Activated T-cell treated with anti-CD3 and anti-CD28 coated beads, Interleukin-2, amount 50 U/mL, for 24 hours (primary cell): ENCODE measurements around the gene SDF2L1.
A peak's percentile ranks its signal among the peaks of the same experiment; 100 is the strongest.
"Not testable (repeated sequence)": the region's sequence is repeated elsewhere in the genome, so short reads cannot be mapped to it uniquely, and the experiment has no call there.

ENCODE experiments used
- DNase-seq: peaks from one replicate; pipeline ENCODE4 v3.0.0-alpha.2; 2020
- H3K27ac Mint-ChIP-seq: 2 replicates; pipeline ENCODE4 v1.8.0; 2020; ENCODE audit warnings: mild to moderate bottlenecking, mixed read lengths
- H3K27me3 Mint-ChIP-seq: 2 replicates; pipeline ENCODE4 v1.8.0; 2020; ENCODE audit warnings: mixed read lengths
- H3K36me3 Mint-ChIP-seq: 2 replicates; pipeline ENCODE4 v1.8.0; 2020; ENCODE audit warnings: low read depth, mixed read lengths
- H3K4me1 Mint-ChIP-seq: 2 replicates; pipeline ENCODE4 v1.8.0; 2020; ENCODE audit warnings: low read depth, mixed read lengths
- H3K4me3 Mint-ChIP-seq: 2 replicates; pipeline ENCODE4 v1.8.0; 2020; ENCODE audit warnings: mild to moderate bottlenecking, moderate library complexity, mixed read lengths
- H3K9me3 Mint-ChIP-seq: 2 replicates; pipeline ENCODE4 v1.8.0; 2020; ENCODE audit warnings: mixed read lengths

Gene SDF2L1

GRCh38 chr22:21640810-21641209 lies 1.3 kb upstream of the SDF2L1 start:
- Mint-ChIP-seq H3K9me3 (no peaks in the 10 kb centered on the region), H3K4me1 (peaks cover 25% of the 10 kb centered on the region), H3K4me3 (peak overlapping the region; percentile 88), H3K36me3 (peaks cover 28% of the 10 kb centered on the region), H3K27ac (no peak overlapping the region), H3K27me3 (peaks cover 3% of the 10 kb centered on the region)
- DNase-seq: no peak

GRCh38 chr22:21641417-21641788 lies 699 bp upstream of the SDF2L1 start:
- DNase-seq: no peak
- Mint-ChIP-seq H3K4me1 (peaks cover 29% of the 10 kb centered on the region), H3K4me3 (peak overlapping the region; percentile 88), H3K9me3 (no peaks in the 10 kb centered on the region), H3K27me3 (peaks cover 3% of the 10 kb centered on the region), H3K27ac (peak overlapping the region; percentile 94), H3K36me3 (peaks cover 34% of the 10 kb centered on the region)

GRCh38 chr22:21642584-21643448 lies 714 bp downstream of the SDF2L1 start:
- no peaks in the 10 kb centered on the region for H3K9me3 Mint-ChIP-seq
- H3K36me3 Mint-ChIP-seq: peaks cover 45% of the 10 kb centered on the region
- peak overlapping the region; percentile 94 for H3K27ac Mint-ChIP-seq
- peaks cover 3% of the 10 kb centered on the region for H3K27me3 Mint-ChIP-seq
- DNase-seq: peak; percentile 78
- H3K4me1 Mint-ChIP-seq: peaks cover 33% of the 10 kb centered on the region
- peak overlapping the region; percentile 88 for H3K4me3 Mint-ChIP-seq

GRCh38 chr22:21643533-21644357 lies 1.6 kb downstream of the SDF2L1 start:
- Mint-ChIP-seq H3K27ac (peak overlapping the region; percentile 94), H3K9me3 (no peaks in the 10 kb centered on the region), H3K4me3 (peak overlapping the region; percentile 88), H3K36me3 (peaks cover 52% of the 10 kb centered on the region), H3K4me1 (peaks cover 33% of the 10 kb centered on the region), H3K27me3 (peaks cover 3% of the 10 kb centered on the region)
- no peak for DNase-seq

- peaks cover 68% of the 10 kb centered on the region for H3K36me3 Mint-ChIP-seq
- H3K27ac Mint-ChIP-seq, DNase-seq, H3K9me3 Mint-ChIP-seq, H3K4me3 Mint-ChIP-seq, H3K27me3 Mint-ChIP-seq: not testable (repeated sequence)
- H3K4me1 Mint-ChIP-seq: peaks cover 36% of the 10 kb centered on the region
Observed at GRCh38 chr22:21645513-21645912, 3.4 kb downstream of the SDF2L1 start.

- H3K4me1 Mint-ChIP-seq: peaks cover 40% of the 10 kb centered on the region
- H3K36me3 Mint-ChIP-seq: peaks cover 75% of the 10 kb centered on the region
- H3K4me3 Mint-ChIP-seq: no peak overlapping the region
- no peaks in the 10 kb centered on the region for H3K27me3 Mint-ChIP-seq
- no peaks in the 10 kb centered on the region for H3K9me3 Mint-ChIP-seq
- DNase-seq: peak; percentile 77
- H3K27ac Mint-ChIP-seq: no peak overlapping the region
Observed at GRCh38 chr22:21646608-21647590, 4.8 kb downstream of the SDF2L1 start.

GRCh38 chr22:21650280-21650679 lies 8.2 kb downstream of the SDF2L1 start:
- Mint-ChIP-seq H3K9me3 (no peaks in the 10 kb centered on the region), H3K4me3 (peak overlapping the region; percentile 87), H3K27me3 (no peaks in the 10 kb centered on the region), H3K4me1 (peaks cover 26% of the 10 kb centered on the region), H3K36me3 (peaks cover 60% of the 10 kb centered on the region), H3K27ac (no peak overlapping the region)
- DNase-seq: no peak

- Mint-ChIP-seq H3K27ac (peak overlapping the region; percentile 89), H3K4me3 (peak overlapping the region; percentile 87), H3K9me3 (no peaks in the 10 kb centered on the region), H3K4me1 (peaks cover 24% of the 10 kb centered on the region), H3K27me3 (no peaks in the 10 kb centered on the region), H3K36me3 (peaks cover 54% of the 10 kb centered on the region)
- no peak for DNase-seq
Observed at GRCh38 chr22:21650823-21651520, 8.9 kb downstream of the SDF2L1 start.

- Mint-ChIP-seq H3K27me3 (no peaks in the 10 kb centered on the region), H3K4me1 (peaks cover 24% of the 10 kb centered on the region), H3K36me3 (peaks cover 48% of the 10 kb centered on the region), H3K4me3 (peak overlapping the region; percentile 87), H3K9me3 (no peaks in the 10 kb centered on the region), H3K27ac (peak overlapping the region; percentile 89)
- DNase-seq: no peak
Observed at GRCh38 chr22:21651521-21652009, 9.5 kb downstream of the SDF2L1 start.

- Mint-ChIP-seq H3K9me3 (no peaks in the 10 kb centered on the region), H3K4me1 (peaks cover 27% of the 10 kb centered on the region), H3K27me3 (no peaks in the 10 kb centered on the region), H3K36me3 (peaks cover 43% of the 10 kb centered on the region), H3K27ac (peak overlapping the region; percentile 89), H3K4me3 (peak overlapping the region; percentile 87)
- DNase-seq: peak; percentile 89
Observed at GRCh38 chr22:21652010-21652546, 10.0 kb downstream of the SDF2L1 start.

GRCh38 chr22:21652547-21653545 lies 10.7 kb downstream of the SDF2L1 start:
- Mint-ChIP-seq H3K27me3 (no peaks in the 10 kb centered on the region), H3K36me3 (peaks cover 39% of the 10 kb centered on the region), H3K4me3 (peak overlapping the region; percentile 87), H3K27ac (no peak overlapping the region), H3K9me3 (no peaks in the 10 kb centered on the region), H3K4me1 (peaks cover 30% of the 10 kb centered on the region)
- peak; percentile 46 for DNase-seq

GRCh38 chr22:21657020-21657359 lies 14.9 kb downstream of the SDF2L1 start:
- H3K36me3 Mint-ChIP-seq: peaks cover 8% of the 10 kb centered on the region
- peaks cover 16% of the 10 kb centered on the region for H3K4me1 Mint-ChIP-seq
- peak overlapping the region; percentile 37 for H3K4me3 Mint-ChIP-seq
- no peaks in the 10 kb centered on the region for H3K27me3 Mint-ChIP-seq
- no peak overlapping the region for H3K27ac Mint-ChIP-seq
- DNase-seq: no peak
- H3K9me3 Mint-ChIP-seq: no peaks in the 10 kb centered on the region
